K562 (cell line): ENCODE measurements around the gene PRF1. TPM values are rescaled to one million over a fixed set of nuclear protein-coding genes. Genes with fewer than 3 reads are reported as not detected.

Source experiments
- ATF6 ChIP-seq: sonication (generic); formaldehyde crosslinking; IDR thresholded peaks from 2 replicates; pipeline ENCODE4 v1.4.0; 2020; ENCODE audit warnings: mild to moderate bottlenecking, missing genetic modification reagents
- FOXK2 ChIP-seq, 2 experiments: fragments of 450-650 bp; IDR thresholded peaks in 1 of 2; conservative IDR thresholded peaks in 1 of 2; 2 replicates each; pipeline ENCODE4 v1.6.1; 2016; ENCODE audit warnings: low read depth in 2 of 2, mild to moderate bottlenecking in 1 of 2
- GTF2F1 ChIP-seq: IDR thresholded peaks from 2 replicates; pipeline ENCODE4 v1.6.1; 2011; ENCODE audit warnings: low read depth, low read length, improper control_type of control experiment
- ILF3 ChIP-seq: fragments of 450-650 bp; IDR thresholded peaks from 2 replicates; pipeline ENCODE4 v1.6.1; 2018; ENCODE audit warnings: antibody characterized with exemption, mild to moderate bottlenecking, moderate library complexity, borderline replicate concordance
- KDM5B ChIP-seq: fragments of 200-600 bp; sonication (generic); IDR thresholded peaks from 2 replicates; pipeline ENCODE4 v1.6.1; 2012; ENCODE audit warnings: low read depth, mild to moderate bottlenecking, moderate library complexity, low read length, control low read depth, inconsistent platforms; ENCODE audit not compliant: insufficient replicate concordance
- RBM17 ChIP-seq: fragments of 200-400 bp; formaldehyde crosslinking; IDR thresholded peaks from 2 replicates; pipeline ENCODE4 v1.6.1; 2017; ENCODE audit warnings: low read depth, mild to moderate bottlenecking, low read length, borderline replicate concordance
- ZMIZ1 ChIP-seq, 2 experiments: fragments of 150-350 bp in 1 of 2; IDR thresholded peaks; 2 replicates each; pipeline ENCODE4 v1.6.1; 2012 to 2016; ENCODE audit warnings: low read depth in 2 of 2, low read length in 2 of 2, mild to moderate bottlenecking in 1 of 2, moderate library complexity in 1 of 2
- ZNF174 ChIP-seq: fragments of 250-450 bp; sonication (Bioruptor Pico); IDR thresholded peaks from 2 replicates; pipeline ENCODE4 v1.4.0; 2020; ENCODE audit warnings: mild to moderate bottlenecking
- ZNF639 ChIP-seq, 2 experiments: fragments of 200-800 bp in 1 of 2; sonication (Bioruptor generic) in 1 of 2; sonication (generic) in 1 of 2; formaldehyde crosslinking in 1 of 2; IDR thresholded peaks in 1 of 2; conservative IDR thresholded peaks in 1 of 2; 2 replicates each; pipeline versions ENCODE4 v1.5.0 to v1.6.1; 2016 to 2020; ENCODE audit warnings: missing compliant biosample characterization in 1 of 2, missing genetic modification characterization in 1 of 2, missing genetic modification reagents in 1 of 2
- ZNF764 ChIP-seq: fragments of 250-450 bp; sonication (Bioruptor Pico); IDR thresholded peaks from 2 replicates; pipeline ENCODE4 v1.4.0; 2020; ENCODE audit warnings: low read depth, mild to moderate bottlenecking, moderate library complexity
- polyA plus RNA-seq, 8 experiments: library from polyadenylated mRNA; depleted of rRNA in 4 of 8; stranded (reverse) in 5 of 8; unstranded in 3 of 8; fragments of >200 nt; fragmentation: Nextera tagmentation in 2 of 8; fragmentation: Illumina TruSeq in 1 of 8; extraction: Ambion mirVana in 2 of 8; extraction: Trizol in 1 of 8; gene quantifications; 2 replicates each; pipeline versions ENCODE4 v1.2.1 to v1.2.3, GENCODE V29; 2011 to 2014; ENCODE audit warnings: inconsistent platforms in 1 of 8, missing spikeins in 1 of 8
- total RNA-seq, 7 experiments: library from RNA; depleted of rRNA in 6 of 7; stranded (reverse); fragments of >200 nt in 6 of 7; fragmentation: Illumina TruSeq in 2 of 7; extraction: Trizol in 2 of 7; gene quantifications; 2 replicates each; pipeline versions ENCODE4 v1.2.1 to v1.2.3, GENCODE V29; 2011 to 2021; ENCODE audit warnings: low replicate concordance in 1 of 7
- TF ChIP-seq, protein P1 (sequence below): fragments of 250-450 bp; sonication (Bioruptor Pico); IDR thresholded peaks from 2 replicates; pipeline ENCODE4 v1.4.0; 2020; ENCODE audit warnings: mild to moderate bottlenecking, moderate library complexity, borderline replicate concordance
- TF ChIP-seq, protein P2 (sequence below): fragments of 450-650 bp; formaldehyde crosslinking; IDR thresholded peaks from 2 replicates; pipeline ENCODE4 v1.4.0; 2020; ENCODE audit warnings: mild to moderate bottlenecking, moderate library complexity

PRF1 gene
- total and polyA plus RNA-seq, 9 of the 15 experiments (the other 6 are each of a cell fraction or from before 2014, with no cell fraction given) = 3.8 to 8.6 (median 6.3) TPM

- TF ChIP-seq ZMIZ1 (IDR thresholded peaks at IDR 0.05; ENCODE audit: low read depth in 2 of 2, low read length in 2 of 2) (peak in 1 of 2 experiments; percentile 90; a peak in 2 of 4 replicates), RBM17 (no peak), KDM5B (peak; percentile 42), FOXK2 (conservative IDR thresholded peaks at IDR 0.05 in 1 of 2, IDR thresholded peaks at IDR 0.05 in 1 of 2; ENCODE audit: low read depth in 2 of 2) (peak in 1 of 2 experiments; percentile 20; a peak in 2 of 4 replicates), GTF2F1 (no peak), ZNF174 (CRISPR knock-in tag) (no peak), ZNF639 (CRISPR knock-in tag; conservative IDR thresholded peaks at IDR 0.05 in 1 of 2, IDR thresholded peaks at IDR 0.05 in 1 of 2) (peak in 1 of 2 experiments; percentile 60; a peak in 1 of 4 replicates), ATF6 (CRISPR knock-in tag) (peak; percentile 60; the same call in 1 of the 2 replicates), ZNF764 (CRISPR knock-in tag) (peak; percentile 48; the same call in 1 of the 2 replicates), ILF3 (no peak)
- TF ChIP-seq, protein P1, sequence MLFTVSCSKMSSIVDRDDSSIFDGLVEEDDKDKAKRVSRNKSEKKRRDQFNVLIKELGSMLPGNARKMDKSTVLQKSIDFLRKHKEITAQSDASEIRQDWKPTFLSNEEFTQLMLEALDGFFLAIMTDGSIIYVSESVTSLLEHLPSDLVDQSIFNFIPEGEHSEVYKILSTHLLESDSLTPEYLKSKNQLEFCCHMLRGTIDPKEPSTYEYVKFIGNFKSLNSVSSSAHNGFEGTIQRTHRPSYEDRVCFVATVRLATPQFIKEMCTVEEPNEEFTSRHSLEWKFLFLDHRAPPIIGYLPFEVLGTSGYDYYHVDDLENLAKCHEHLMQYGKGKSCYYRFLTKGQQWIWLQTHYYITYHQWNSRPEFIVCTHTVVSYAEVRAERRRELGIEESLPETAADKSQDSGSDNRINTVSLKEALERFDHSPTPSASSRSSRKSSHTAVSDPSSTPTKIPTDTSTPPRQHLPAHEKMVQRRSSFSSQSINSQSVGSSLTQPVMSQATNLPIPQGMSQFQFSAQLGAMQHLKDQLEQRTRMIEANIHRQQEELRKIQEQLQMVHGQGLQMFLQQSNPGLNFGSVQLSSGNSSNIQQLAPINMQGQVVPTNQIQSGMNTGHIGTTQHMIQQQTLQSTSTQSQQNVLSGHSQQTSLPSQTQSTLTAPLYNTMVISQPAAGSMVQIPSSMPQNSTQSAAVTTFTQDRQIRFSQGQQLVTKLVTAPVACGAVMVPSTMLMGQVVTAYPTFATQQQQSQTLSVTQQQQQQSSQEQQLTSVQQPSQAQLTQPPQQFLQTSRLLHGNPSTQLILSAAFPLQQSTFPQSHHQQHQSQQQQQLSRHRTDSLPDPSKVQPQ (CRISPR knock-in tag) = no peak
- TF ChIP-seq, protein P2, sequence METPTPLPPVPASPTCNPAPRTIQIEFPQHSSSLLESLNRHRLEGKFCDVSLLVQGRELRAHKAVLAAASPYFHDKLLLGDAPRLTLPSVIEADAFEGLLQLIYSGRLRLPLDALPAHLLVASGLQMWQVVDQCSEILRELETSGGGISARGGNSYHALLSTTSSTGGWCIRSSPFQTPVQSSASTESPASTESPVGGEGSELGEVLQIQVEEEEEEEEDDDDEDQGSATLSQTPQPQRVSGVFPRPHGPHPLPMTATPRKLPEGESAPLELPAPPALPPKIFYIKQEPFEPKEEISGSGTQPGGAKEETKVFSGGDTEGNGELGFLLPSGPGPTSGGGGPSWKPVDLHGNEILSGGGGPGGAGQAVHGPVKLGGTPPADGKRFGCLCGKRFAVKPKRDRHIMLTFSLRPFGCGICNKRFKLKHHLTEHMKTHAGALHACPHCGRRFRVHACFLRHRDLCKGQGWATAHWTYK = peak; percentile 41
Measured at GRCh38 chr10:70558871-70559810, 43.4 kb downstream of the PRF1 start (continued).
